GM23338 (cell line): ENCODE measurements around the gene SFRP2. TPM values are rescaled to one million over a fixed set of nuclear protein-coding genes. Genes with fewer than 3 reads are reported as not detected.

Experiments used
- ATAC-seq: fragments of 200-7000 bp; cut with Tn5 transposase; 3 replicates; pipeline ENCODE4 v1.9.1; 2020
- DNase-seq: peaks from one replicate; pipeline ENCODE4 v3.0.0-alpha.2; 2015; ENCODE audit warnings: low spot score
- H2AFZ ChIP-seq: fragments of 200-600 bp; sonication (generic); 2 replicates; pipeline ENCODE4 v1.8.0; 2016; ENCODE audit warnings: antibody characterized with exemption, mild to moderate bottlenecking, moderate library complexity
- H3F3A ChIP-seq: fragments of 200-600 bp; sonication (generic); replicated peaks from 2 replicates; pipeline ENCODE4 v1.8.0; 2017; ENCODE audit warnings: antibody characterized with exemption, mixed run types, low read depth
- H3K27ac ChIP-seq: fragments of 200-600 bp; sonication (generic); 2 replicates; pipeline ENCODE4 v1.6.1; 2016; ENCODE audit warnings: low read depth
- H3K27me3 ChIP-seq: fragments of 200-600 bp; sonication (generic); 2 replicates; pipeline ENCODE4 v1.8.0; 2016; ENCODE audit warnings: mild to moderate bottlenecking, mixed run types, moderate library complexity; ENCODE audit not compliant: insufficient read depth
- H3K36me3 ChIP-seq: fragments of 200-600 bp; sonication (generic); 2 replicates; pipeline ENCODE4 v1.8.0; 2016; ENCODE audit warnings: mild to moderate bottlenecking; ENCODE audit not compliant: insufficient read depth
- H3K4me1 ChIP-seq: fragments of 200-600 bp; sonication (generic); 2 replicates; pipeline ENCODE4 v1.8.0; 2016; ENCODE audit warnings: mild to moderate bottlenecking, moderate library complexity; ENCODE audit not compliant: insufficient read depth
- H3K4me2 ChIP-seq: fragments of 200-600 bp; sonication (generic); 2 replicates; pipeline ENCODE4 v1.7.1; 2017; ENCODE audit warnings: mixed run types
- H3K4me3 ChIP-seq: fragments of 200-600 bp; sonication (generic); 2 replicates; pipeline ENCODE4 v1.6.1; 2016; ENCODE audit warnings: mixed run types
- H3K79me2 ChIP-seq: fragments of 200-600 bp; sonication (generic); replicated peaks from 2 replicates; pipeline ENCODE4 v1.8.0; 2017; ENCODE audit warnings: mild to moderate bottlenecking; ENCODE audit not compliant: insufficient read depth
- H3K9me2 ChIP-seq: fragments of 200-600 bp; sonication (generic); 2 replicates; pipeline ENCODE4 v1.8.0; 2017; ENCODE audit not compliant: insufficient read depth
- H4K20me1 ChIP-seq: fragments of 200-600 bp; sonication (generic); replicated peaks from 2 replicates; pipeline ENCODE4 v1.8.0; 2017; ENCODE audit warnings: mild to moderate bottlenecking; ENCODE audit not compliant: insufficient read depth
- H3K27ac Mint-ChIP-seq: 2 replicates; pipeline ENCODE4 v1.8.0; 2020; ENCODE audit warnings: inconsistent platforms, mild to moderate bottlenecking, moderate library complexity, mixed read lengths
- H3K27me3 Mint-ChIP-seq: 3 replicates; pipeline ENCODE4 v1.8.0; 2022; ENCODE audit warnings: low read depth, mild to moderate bottlenecking, moderate library complexity, mixed read lengths, inconsistent platforms; ENCODE audit not compliant: insufficient read depth, poor library complexity
- H3K36me3 Mint-ChIP-seq: 3 replicates; pipeline ENCODE4 v1.8.0; 2021; ENCODE audit warnings: low read depth, mild to moderate bottlenecking, inconsistent platforms, moderate library complexity, mixed read lengths
- H3K4me1 Mint-ChIP-seq: 3 replicates; pipeline ENCODE4 v1.8.0; 2020; ENCODE audit warnings: mild to moderate bottlenecking, inconsistent platforms, mixed read lengths
- H3K4me3 Mint-ChIP-seq: 3 replicates; pipeline ENCODE4 v1.8.0; 2021; ENCODE audit warnings: moderate library complexity, mild to moderate bottlenecking, inconsistent platforms, mixed read lengths
- H3K9me3 Mint-ChIP-seq: 3 replicates; pipeline ENCODE4 v1.8.0; 2020; ENCODE audit warnings: moderate library complexity, mild to moderate bottlenecking, inconsistent platforms, mixed read lengths
- CREB1 ChIP-seq: fragments of 250-450 bp; sonication (Bioruptor Pico); IDR thresholded peaks from 2 replicates; pipeline ENCODE4 v1.5.0; 2020; ENCODE audit warnings: low read depth, mild to moderate bottlenecking, moderate library complexity
- CTCF ChIP-seq, 2 experiments: fragments of 200-600 bp in 1 of 2; sonication (generic) in 1 of 2; conservative IDR thresholded peaks; 2 replicates each; pipeline versions ENCODE4 v1.5.1 to v1.6.1; 2016 to 2017; ENCODE audit warnings: antibody characterized with exemption in 2 of 2, low read depth in 2 of 2, mild to moderate bottlenecking in 2 of 2, moderate library complexity in 1 of 2
- EZH2 ChIP-seq: fragments of 200-600 bp; sonication (generic); IDR thresholded peaks from one replicate; pipeline ENCODE4 v1.8.0; 2017; ENCODE audit warnings: antibody characterized with exemption, mild to moderate bottlenecking, low read depth; ENCODE audit not compliant: unreplicated experiment
- JUNB ChIP-seq: IDR thresholded peaks from one replicate; pipeline ENCODE4 v1.6.1; 2016; ENCODE audit warnings: antibody characterized with exemption; ENCODE audit not compliant: unreplicated experiment
- NANOG ChIP-seq: IDR thresholded peaks from 2 replicates; pipeline ENCODE4 v1.6.1; 2016; ENCODE audit warnings: antibody characterized with exemption, borderline replicate concordance
- ZNF114 ChIP-seq: fragments of 250-450 bp; sonication (Bioruptor Pico); IDR thresholded peaks from 2 replicates; pipeline ENCODE4 v1.5.0; 2020; ENCODE audit warnings: mild to moderate bottlenecking, moderate library complexity
- ZNF331 ChIP-seq: fragments of 250-450 bp; sonication (Bioruptor Pico); IDR thresholded peaks from 2 replicates; pipeline ENCODE4 v1.5.0; 2020; ENCODE audit warnings: low read depth, mild to moderate bottlenecking, moderate library complexity
- polyA plus RNA-seq: library from polyadenylated mRNA; unstranded; fragments of >200 nt; fragmentation: Nextera tagmentation; extraction: Ambion mirVana; gene quantifications from 2 replicates; pipeline ENCODE4 v1.2.1, GENCODE V29; 2016
- total RNA-seq: library from RNA; depleted of rRNA; stranded (reverse); fragments of >200 nt; shearing (Covaris generic); gene quantifications from 2 replicates; pipeline ENCODE4 v1.2.3, GENCODE V29; 2014
- TF ChIP-seq, protein P1 (sequence below): IDR thresholded peaks from one replicate; pipeline ENCODE4 v1.6.1; 2018; ENCODE audit warnings: antibody characterized with exemption; ENCODE audit not compliant: unreplicated experiment
- TF ChIP-seq, protein P2 (sequence below): fragments of 250-450 bp; sonication (Bioruptor Pico); IDR thresholded peaks from 2 replicates; pipeline ENCODE4 v1.5.0; 2020; ENCODE audit warnings: mild to moderate bottlenecking, moderate library complexity

SFRP2 gene
- total and polyA plus RNA-seq, 2 experiments from 2014 or later, result 219 to 286 TPM

DNA sequence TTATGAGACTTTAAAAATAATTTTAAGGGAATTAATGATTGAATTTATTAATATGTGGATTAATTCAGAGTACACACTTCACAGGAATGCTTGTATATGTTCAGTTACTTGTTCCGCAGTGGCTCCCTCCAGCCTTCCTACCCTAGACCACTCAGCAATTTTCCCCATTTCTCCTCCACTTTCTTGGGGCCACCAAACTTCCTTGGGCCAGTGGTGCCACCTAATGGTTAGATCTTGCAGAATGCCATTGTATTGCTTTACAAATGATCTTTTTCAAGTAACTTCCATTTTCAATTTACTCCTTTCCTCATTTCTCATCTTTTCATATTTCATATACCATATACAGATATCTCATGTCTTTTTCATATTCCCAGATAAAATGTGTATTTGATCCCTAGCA, 25.5 kb downstream of the SFRP2 start:
- Mint-ChIP-seq H3K4me3 (no peak overlapping the region; the same call in 2 of the 3 replicates), H3K4me1 (peaks cover 32% of the 10 kb centered on the region), H3K9me3 (no peaks in the 10 kb centered on the region; the same call in 2 of the 3 replicates), H3K27ac (peak overlapping the region; percentile 89), H3K27me3 (peaks cover 13% of the 10 kb centered on the region), H3K36me3 (no peaks in the 10 kb centered on the region)
- ATAC-seq, result peak; percentile 5; the same call in 1 of the 3 replicates
- Histone ChIP-seq H3K4me1 (peaks cover 36% of the 10 kb centered on the region), H3K4me3 (no peak overlapping the region), H3K27ac (peak overlapping the region; percentile 30; the same call in 1 of the 2 replicates), H4K20me1 (no peaks in the 10 kb centered on the region), H3F3A (no peaks in the 10 kb centered on the region), H2AFZ (no peak overlapping the region), H3K36me3 (no peaks in the 10 kb centered on the region), H3K4me2 (0 out of 2 replicates have a peak overlapping the region, but pooled peaks have one; percentile 32), H3K27me3 (peaks cover 9% of the 10 kb centered on the region; the same call in 1 of the 2 replicates), H3K9me2 (0 out of 2 replicates have a peak, but pooled peaks cover 4% of the 10 kb centered on the region), H3K79me2 (no peaks in the 10 kb centered on the region; the same call in 1 of the 2 replicates)
- TF ChIP-seq JUNB (no peak), EZH2 (no peak), ZNF114 (CRISPR knock-in tag) (no peak), CTCF (conservative IDR thresholded peaks at IDR 0.05; ENCODE audit: low read depth in 2 of 2) (peak; percentile 82 to 94), CREB1 (no peak), ZNF331 (CRISPR knock-in tag) (no peak), NANOG (no peak)
- TF ChIP-seq, protein P1, sequence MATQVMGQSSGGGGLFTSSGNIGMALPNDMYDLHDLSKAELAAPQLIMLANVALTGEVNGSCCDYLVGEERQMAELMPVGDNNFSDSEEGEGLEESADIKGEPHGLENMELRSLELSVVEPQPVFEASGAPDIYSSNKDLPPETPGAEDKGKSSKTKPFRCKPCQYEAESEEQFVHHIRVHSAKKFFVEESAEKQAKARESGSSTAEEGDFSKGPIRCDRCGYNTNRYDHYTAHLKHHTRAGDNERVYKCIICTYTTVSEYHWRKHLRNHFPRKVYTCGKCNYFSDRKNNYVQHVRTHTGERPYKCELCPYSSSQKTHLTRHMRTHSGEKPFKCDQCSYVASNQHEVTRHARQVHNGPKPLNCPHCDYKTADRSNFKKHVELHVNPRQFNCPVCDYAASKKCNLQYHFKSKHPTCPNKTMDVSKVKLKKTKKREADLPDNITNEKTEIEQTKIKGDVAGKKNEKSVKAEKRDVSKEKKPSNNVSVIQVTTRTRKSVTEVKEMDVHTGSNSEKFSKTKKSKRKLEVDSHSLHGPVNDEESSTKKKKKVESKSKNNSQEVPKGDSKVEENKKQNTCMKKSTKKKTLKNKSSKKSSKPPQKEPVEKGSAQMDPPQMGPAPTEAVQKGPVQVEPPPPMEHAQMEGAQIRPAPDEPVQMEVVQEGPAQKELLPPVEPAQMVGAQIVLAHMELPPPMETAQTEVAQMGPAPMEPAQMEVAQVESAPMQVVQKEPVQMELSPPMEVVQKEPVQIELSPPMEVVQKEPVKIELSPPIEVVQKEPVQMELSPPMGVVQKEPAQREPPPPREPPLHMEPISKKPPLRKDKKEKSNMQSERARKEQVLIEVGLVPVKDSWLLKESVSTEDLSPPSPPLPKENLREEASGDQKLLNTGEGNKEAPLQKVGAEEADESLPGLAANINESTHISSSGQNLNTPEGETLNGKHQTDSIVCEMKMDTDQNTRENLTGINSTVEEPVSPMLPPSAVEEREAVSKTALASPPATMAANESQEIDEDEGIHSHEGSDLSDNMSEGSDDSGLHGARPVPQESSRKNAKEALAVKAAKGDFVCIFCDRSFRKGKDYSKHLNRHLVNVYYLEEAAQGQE, result no peak
- TF ChIP-seq, protein P2, sequence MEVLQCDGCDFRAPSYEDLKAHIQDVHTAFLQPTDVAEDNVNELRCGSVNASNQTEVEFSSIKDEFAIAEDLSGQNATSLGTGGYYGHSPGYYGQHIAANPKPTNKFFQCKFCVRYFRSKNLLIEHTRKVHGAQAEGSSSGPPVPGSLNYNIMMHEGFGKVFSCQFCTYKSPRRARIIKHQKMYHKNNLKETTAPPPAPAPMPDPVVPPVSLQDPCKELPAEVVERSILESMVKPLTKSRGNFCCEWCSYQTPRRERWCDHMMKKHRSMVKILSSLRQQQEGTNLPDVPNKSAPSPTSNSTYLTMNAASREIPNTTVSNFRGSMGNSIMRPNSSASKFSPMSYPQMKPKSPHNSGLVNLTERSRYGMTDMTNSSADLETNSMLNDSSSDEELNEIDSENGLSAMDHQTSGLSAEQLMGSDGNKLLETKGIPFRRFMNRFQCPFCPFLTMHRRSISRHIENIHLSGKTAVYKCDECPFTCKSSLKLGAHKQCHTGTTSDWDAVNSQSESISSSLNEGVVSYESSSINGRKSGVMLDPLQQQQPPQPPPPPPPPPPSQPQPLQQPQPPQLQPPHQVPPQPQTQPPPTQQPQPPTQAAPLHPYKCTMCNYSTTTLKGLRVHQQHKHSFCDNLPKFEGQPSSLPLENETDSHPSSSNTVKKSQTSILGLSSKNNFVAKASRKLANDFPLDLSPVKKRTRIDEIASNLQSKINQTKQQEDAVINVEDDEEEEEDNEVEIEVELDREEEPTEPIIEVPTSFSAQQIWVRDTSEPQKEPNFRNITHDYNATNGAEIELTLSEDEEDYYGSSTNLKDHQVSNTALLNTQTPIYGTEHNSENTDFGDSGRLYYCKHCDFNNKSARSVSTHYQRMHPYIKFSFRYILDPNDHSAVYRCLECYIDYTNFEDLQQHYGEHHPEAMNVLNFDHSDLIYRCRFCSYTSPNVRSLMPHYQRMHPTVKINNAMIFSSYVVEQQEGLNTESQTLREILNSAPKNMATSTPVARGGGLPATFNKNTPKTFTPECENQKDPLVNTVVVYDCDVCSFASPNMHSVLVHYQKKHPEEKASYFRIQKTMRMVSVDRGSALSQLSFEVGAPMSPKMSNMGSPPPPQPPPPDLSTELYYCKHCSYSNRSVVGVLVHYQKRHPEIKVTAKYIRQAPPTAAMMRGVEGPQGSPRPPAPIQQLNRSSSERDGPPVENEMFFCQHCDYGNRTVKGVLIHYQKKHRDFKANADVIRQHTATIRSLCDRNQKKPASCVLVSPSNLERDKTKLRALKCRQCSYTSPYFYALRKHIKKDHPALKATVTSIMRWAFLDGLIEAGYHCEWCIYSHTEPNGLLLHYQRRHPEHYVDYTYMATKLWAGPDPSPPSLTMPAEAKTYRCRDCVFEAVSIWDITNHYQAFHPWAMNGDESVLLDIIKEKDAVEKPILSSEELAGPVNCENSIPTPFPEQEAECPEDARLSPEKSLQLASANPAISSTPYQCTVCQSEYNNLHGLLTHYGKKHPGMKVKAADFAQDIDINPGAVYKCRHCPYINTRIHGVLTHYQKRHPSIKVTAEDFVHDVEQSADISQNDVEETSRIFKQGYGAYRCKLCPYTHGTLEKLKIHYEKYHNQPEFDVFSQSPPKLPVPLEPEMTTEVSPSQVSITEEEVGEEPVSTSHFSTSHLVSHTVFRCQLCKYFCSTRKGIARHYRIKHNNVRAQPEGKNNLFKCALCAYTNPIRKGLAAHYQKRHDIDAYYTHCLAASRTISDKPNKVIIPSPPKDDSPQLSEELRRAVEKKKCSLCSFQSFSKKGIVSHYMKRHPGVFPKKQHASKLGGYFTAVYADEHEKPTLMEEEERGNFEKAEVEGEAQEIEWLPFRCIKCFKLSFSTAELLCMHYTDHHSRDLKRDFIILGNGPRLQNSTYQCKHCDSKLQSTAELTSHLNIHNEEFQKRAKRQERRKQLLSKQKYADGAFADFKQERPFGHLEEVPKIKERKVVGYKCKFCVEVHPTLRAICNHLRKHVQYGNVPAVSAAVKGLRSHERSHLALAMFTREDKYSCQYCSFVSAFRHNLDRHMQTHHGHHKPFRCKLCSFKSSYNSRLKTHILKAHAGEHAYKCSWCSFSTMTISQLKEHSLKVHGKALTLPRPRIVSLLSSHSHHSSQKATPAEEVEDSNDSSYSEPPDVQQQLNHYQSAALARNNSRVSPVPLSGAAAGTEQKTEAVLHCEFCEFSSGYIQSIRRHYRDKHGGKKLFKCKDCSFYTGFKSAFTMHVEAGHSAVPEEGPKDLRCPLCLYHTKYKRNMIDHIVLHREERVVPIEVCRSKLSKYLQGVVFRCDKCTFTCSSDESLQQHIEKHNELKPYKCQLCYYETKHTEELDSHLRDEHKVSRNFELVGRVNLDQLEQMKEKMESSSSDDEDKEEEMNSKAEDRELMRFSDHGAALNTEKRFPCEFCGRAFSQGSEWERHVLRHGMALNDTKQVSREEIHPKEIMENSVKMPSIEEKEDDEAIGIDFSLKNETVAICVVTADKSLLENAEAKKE, result no peak
- DNase-seq, result peak; percentile 79
